ENCODE results near the gene LSM7. TPM values are rescaled to one million over a fixed set of nuclear protein-coding genes. Genes with fewer than 3 reads are reported as not detected.

The LSM7 gene
- total and polyA plus RNA-seq, 2 experiments from 2014 or later = 299 to 409 TPM

- TF ChIP-seq, protein P1, sequence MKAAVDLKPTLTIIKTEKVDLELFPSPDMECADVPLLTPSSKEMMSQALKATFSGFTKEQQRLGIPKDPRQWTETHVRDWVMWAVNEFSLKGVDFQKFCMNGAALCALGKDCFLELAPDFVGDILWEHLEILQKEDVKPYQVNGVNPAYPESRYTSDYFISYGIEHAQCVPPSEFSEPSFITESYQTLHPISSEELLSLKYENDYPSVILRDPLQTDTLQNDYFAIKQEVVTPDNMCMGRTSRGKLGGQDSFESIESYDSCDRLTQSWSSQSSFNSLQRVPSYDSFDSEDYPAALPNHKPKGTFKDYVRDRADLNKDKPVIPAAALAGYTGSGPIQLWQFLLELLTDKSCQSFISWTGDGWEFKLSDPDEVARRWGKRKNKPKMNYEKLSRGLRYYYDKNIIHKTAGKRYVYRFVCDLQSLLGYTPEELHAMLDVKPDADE (IDR thresholded peaks at IDR 0.05) = no peak
These were observed 23.7 kb upstream of the LSM7 start (continued) for GRCh38 chr19:2352121-2352520.

- Mint-ChIP-seq H3K4me3 (no peak overlapping the region), H3K4me1 (no peaks in the 10 kb centered on the region), H3K9me3 (no peaks in the 10 kb centered on the region), H3K36me3 (ENCODE audit: low read depth) (no peaks in the 10 kb centered on the region), H3K27me3 (ENCODE audit: insufficient read depth, low read depth, poor library complexity) (peaks cover 5% of the 10 kb centered on the region), H3K27ac (no peak overlapping the region)
- Histone ChIP-seq H3K27ac (ENCODE audit: low read depth) (no peak overlapping the region), H3K79me2 (replicated peaks; ENCODE audit: insufficient read depth) (no peaks in the 10 kb centered on the region), H2AFZ (no peak overlapping the region), H3F3A (replicated peaks; ENCODE audit: low read depth) (no peaks in the 10 kb centered on the region), H3K4me1 (ENCODE audit: insufficient read depth) (no peaks in the 10 kb centered on the region), H4K20me1 (replicated peaks; ENCODE audit: insufficient read depth) (no peaks in the 10 kb centered on the region), H3K4me3 (no peak overlapping the region), H3K9me2 (ENCODE audit: insufficient read depth) (no peaks in the 10 kb centered on the region), H3K36me3 (ENCODE audit: insufficient read depth) (no peaks in the 10 kb centered on the region), H3K27me3 (ENCODE audit: insufficient read depth) (no peaks in the 10 kb centered on the region), H3K4me2 (no peak overlapping the region)
- ATAC-seq (no peak), DNase-seq (ENCODE audit: low spot score) (no peak)
- no peak for TF ChIP-seq EZH2phosphoT487 (IDR thresholded peaks at IDR 0.05; ENCODE audit: unreplicated experiment)
- TF ChIP-seq CREB1 (CRISPR knock-in tag; IDR thresholded peaks at IDR 0.05; ENCODE audit: low read depth) = no peak
- TF ChIP-seq JUNB (IDR thresholded peaks at IDR 0.05; ENCODE audit: unreplicated experiment) = no peak
- no peak for TF ChIP-seq ZNF331 (CRISPR knock-in tag; IDR thresholded peaks at IDR 0.05; ENCODE audit: low read depth)
- no peak for TF ChIP-seq ZNF462 (CRISPR knock-in tag; IDR thresholded peaks at IDR 0.05)
- TF ChIP-seq, protein P2, sequence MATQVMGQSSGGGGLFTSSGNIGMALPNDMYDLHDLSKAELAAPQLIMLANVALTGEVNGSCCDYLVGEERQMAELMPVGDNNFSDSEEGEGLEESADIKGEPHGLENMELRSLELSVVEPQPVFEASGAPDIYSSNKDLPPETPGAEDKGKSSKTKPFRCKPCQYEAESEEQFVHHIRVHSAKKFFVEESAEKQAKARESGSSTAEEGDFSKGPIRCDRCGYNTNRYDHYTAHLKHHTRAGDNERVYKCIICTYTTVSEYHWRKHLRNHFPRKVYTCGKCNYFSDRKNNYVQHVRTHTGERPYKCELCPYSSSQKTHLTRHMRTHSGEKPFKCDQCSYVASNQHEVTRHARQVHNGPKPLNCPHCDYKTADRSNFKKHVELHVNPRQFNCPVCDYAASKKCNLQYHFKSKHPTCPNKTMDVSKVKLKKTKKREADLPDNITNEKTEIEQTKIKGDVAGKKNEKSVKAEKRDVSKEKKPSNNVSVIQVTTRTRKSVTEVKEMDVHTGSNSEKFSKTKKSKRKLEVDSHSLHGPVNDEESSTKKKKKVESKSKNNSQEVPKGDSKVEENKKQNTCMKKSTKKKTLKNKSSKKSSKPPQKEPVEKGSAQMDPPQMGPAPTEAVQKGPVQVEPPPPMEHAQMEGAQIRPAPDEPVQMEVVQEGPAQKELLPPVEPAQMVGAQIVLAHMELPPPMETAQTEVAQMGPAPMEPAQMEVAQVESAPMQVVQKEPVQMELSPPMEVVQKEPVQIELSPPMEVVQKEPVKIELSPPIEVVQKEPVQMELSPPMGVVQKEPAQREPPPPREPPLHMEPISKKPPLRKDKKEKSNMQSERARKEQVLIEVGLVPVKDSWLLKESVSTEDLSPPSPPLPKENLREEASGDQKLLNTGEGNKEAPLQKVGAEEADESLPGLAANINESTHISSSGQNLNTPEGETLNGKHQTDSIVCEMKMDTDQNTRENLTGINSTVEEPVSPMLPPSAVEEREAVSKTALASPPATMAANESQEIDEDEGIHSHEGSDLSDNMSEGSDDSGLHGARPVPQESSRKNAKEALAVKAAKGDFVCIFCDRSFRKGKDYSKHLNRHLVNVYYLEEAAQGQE (IDR thresholded peaks at IDR 0.05; ENCODE audit: unreplicated experiment) = no peak
- TF ChIP-seq ZNF114 (CRISPR knock-in tag; IDR thresholded peaks at IDR 0.05) = no peak
- TF ChIP-seq EZH2 (IDR thresholded peaks at IDR 0.05; ENCODE audit: low read depth, unreplicated experiment) = no peak
- no peak for TF ChIP-seq STAT1 (IDR thresholded peaks at IDR 0.05; ENCODE audit: unreplicated experiment)
- TF ChIP-seq, protein P1 (IDR thresholded peaks at IDR 0.05) = no peak
- no peak for TF ChIP-seq NANOG (IDR thresholded peaks at IDR 0.05; ENCODE audit: borderline replicate concordance)
- TF ChIP-seq, protein P3, sequence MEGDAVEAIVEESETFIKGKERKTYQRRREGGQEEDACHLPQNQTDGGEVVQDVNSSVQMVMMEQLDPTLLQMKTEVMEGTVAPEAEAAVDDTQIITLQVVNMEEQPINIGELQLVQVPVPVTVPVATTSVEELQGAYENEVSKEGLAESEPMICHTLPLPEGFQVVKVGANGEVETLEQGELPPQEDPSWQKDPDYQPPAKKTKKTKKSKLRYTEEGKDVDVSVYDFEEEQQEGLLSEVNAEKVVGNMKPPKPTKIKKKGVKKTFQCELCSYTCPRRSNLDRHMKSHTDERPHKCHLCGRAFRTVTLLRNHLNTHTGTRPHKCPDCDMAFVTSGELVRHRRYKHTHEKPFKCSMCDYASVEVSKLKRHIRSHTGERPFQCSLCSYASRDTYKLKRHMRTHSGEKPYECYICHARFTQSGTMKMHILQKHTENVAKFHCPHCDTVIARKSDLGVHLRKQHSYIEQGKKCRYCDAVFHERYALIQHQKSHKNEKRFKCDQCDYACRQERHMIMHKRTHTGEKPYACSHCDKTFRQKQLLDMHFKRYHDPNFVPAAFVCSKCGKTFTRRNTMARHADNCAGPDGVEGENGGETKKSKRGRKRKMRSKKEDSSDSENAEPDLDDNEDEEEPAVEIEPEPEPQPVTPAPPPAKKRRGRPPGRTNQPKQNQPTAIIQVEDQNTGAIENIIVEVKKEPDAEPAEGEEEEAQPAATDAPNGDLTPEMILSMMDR (conservative IDR thresholded peaks at IDR 0.05; ENCODE audit: low read depth in 2 of 2) = no peak
These were observed 23.2 kb upstream of the LSM7 start for GRCh38 chr19:2351591-2351990.

Measured in GM23338 (cell line).